ENCODE measurements around the gene FBXO11. TPM values are rescaled to one million over a fixed set of nuclear protein-coding genes. Genes with fewer than 3 reads are reported as not detected.

FBXO11 gene
- total RNA-seq, 3 donors from 2014 or later (not counting 1 experiment from before 2014, with no cell fraction given) = 104 to 110 (median 105) TPM

DNA sequence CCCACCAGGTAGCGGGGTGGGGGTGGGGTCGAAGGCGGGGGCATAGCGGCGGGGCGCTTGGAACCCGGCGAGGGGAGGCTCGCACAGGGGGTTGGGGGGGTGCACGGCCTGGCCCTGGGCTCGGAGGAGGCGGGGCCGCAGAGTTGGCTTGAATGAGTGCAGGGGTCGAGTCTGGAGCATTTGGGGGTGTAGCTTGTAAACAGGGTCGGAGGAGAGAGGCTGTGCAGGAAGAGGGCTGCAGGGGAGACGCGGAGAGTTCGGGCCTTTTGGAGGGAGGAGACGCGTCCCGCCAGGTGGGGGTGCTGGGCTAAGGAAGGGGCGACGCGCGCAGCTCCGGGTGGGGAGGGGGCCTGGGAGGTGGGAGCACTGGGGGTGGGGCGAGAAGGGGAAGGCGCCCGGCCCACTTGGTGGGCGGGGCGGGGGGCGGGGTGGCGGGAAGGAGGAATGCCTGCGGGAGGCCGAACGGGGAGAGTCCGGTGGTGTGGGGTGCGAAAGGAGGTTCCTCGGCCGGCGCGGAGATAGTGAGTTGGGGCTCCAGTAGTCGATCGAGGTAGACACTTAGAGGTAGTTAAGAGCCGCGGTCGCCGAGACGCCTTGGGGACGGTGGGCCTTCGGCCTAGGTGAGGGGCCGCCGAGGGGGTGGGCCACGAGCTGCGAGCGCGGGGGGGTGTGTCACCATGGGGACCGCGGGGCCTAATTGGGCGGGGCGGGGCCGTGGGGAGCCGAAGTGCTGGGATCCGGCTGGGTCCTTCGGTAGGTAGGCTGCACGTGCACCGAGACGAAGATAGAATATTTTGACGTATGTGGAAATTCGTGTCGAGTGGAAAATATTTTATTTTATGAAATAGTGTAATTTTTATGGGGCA lies 122.6 kb downstream of the FBXO11 start:
- H3K27ac ChIP-seq (ENCODE audit: low read length) = peak overlapping the region; percentile 65
- no peaks in the 10 kb centered on the region for H3K9me3 ChIP-seq (ENCODE audit: control insufficient read depth, insufficient read depth, low read length)
- H3K4me3 Mint-ChIP-seq = peak overlapping the region; percentile 94
- H3K27me3 ChIP-seq (ENCODE audit: control insufficient read depth, insufficient read depth, low read length) = no peaks in the 10 kb centered on the region
- H3K27me3 Mint-ChIP-seq (ENCODE audit: low read depth in 2 of 2) = no peaks in the 10 kb centered on the region
- H3K36me3 Mint-ChIP-seq = no peaks in the 10 kb centered on the region
- peak overlapping the region; percentile 79 for H3K4me3 ChIP-seq (ENCODE audit: low read length)
- WGBS (ENCODE audit: insufficient coverage) = under 1% methylated on average over 57 of the region's 71 CpGs
- DNase-seq (peak; percentile 35 to 83), ATAC-seq (peak; percentile 11 to 35 (median 32))
- intact Hi-C loops (cut with micrococcal nuclease) = loop anchor here (2.0 kb wide), 1 partner anchor 123 kb away; the partner anchor contains the start of gene FBXO11
- no peaks in the 10 kb centered on the region for H3K36me3 ChIP-seq (ENCODE audit: control insufficient read depth, insufficient read depth, low read length)
- TF ChIP-seq CTCF (IDR thresholded peaks at IDR 0.05) = no peak
- peaks cover 16 to 22% of the 10 kb centered on the region in 2 donors for H3K4me1 Mint-ChIP-seq
- H3K27ac Mint-ChIP-seq = peak overlapping the region; percentile 72 to 84
- no peaks in the 10 kb centered on the region for H3K9me3 Mint-ChIP-seq
- H3K4me1 ChIP-seq (ENCODE audit: control insufficient read depth, insufficient read depth, low read length) = peaks cover 14% of the 10 kb centered on the region

DNA sequence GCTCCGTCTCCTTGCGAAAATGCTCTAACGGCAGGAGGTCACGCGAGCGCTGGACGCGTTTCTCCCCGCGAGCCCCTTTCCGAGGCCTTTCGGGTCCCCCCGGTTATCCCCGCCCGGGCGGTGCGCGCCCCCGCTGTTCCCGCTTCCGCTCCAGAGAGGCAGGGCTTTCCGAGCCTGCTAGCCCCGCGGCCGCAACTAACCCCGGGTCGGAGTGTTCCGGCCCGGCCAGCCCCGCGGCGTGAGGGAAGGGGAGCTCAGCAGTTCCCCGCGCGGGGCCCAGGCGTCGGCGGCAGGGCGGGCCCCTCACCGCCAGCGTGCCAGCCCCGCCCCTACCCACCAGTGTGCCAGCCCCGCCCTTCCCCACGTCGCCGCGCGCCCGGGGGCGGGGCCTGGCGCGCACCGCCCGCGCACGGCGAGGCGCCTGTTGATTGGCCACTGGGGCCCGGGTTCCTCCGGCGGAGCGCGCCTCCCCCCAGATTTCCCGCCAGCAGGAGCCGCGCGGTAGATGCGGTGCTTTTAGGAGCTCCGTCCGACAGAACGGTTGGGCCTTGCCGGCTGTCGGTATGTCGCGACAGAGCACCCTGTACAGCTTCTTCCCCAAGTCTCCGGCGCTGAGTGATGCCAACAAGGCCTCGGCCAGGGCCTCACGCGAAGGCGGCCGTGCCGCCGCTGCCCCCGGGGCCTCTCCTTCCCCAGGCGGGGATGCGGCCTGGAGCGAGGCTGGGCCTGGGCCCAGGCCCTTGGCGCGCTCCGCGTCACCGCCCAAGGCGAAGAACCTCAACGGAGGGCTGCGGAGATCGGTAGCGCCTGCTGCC lies 123.4 kb downstream of the FBXO11 start, which contains the start of gene MSH6:
TSS of gene MSH6 (plus strand) at position 475 of the 815 bp plus-strand sequence. CDS start at position 564, 89 bp downstream.
- Histone ChIP-seq H3K4me3 (ENCODE audit: low read length) (peak within 1 kb of the TSS; percentile 79), H3K27me3 (ENCODE audit: control insufficient read depth, insufficient read depth, low read length) (no peaks in the 10 kb centered on the region), H3K9me3 (ENCODE audit: control insufficient read depth, insufficient read depth, low read length) (no peaks in the 10 kb centered on the region), H3K27ac (ENCODE audit: low read length) (peak within 1 kb of the TSS; percentile 77), H3K4me1 (ENCODE audit: control insufficient read depth, insufficient read depth, low read length) (peaks cover 14% of the 10 kb centered on the region), H3K36me3 (ENCODE audit: control insufficient read depth, insufficient read depth, low read length) (no peaks in the 10 kb centered on the region)
- under 1% methylated on average over 98 of the region's 98 CpGs for WGBS (ENCODE audit: insufficient coverage)
- intact Hi-C loops (cut with micrococcal nuclease) = loop anchor here (2.0 kb wide), 1 partner anchor 124 kb away; the partner anchor contains the start of gene FBXO11
- Mint-ChIP-seq H3K4me1 (peaks cover 16 to 22% of the 10 kb centered on the region in 2 donors), H3K27ac (peak within 1 kb of the TSS; percentile 72 to 84), H3K27me3 (ENCODE audit: low read depth in 2 of 2) (peaks cover 0 to under 1% of the 10 kb centered on the region in 2 donors), H3K4me3 (peak within 1 kb of the TSS; percentile 94), H3K36me3 (no peaks in the 10 kb centered on the region), H3K9me3 (no peaks in the 10 kb centered on the region)
- TF ChIP-seq CTCF (IDR thresholded peaks at IDR 0.05) = no peak
- peak; percentile 88 to 96 for DNase-seq
- ATAC-seq = peak; percentile 94 to 99 (median 94)

DNA sequence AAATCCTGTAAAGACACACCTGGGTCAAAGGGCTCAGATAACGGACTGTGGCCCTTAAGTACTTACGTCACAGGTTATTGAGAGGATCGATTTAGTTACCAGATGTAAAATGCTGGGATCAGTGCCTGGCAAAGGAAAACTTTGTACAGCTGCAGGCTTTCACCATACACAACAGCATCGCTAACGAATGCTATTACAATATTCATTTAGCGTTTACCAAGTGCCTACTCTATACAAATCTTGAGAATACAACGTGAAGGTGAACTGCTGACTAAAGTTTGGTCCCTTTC lies 124.0 kb downstream of the FBXO11 start:
- no peak for TF ChIP-seq CTCF (IDR thresholded peaks at IDR 0.05)
- H3K27ac ChIP-seq (ENCODE audit: low read length) = peak overlapping the region; percentile 77
- Mint-ChIP-seq H3K4me1 (peaks cover 16 to 22% of the 10 kb centered on the region in 2 donors), H3K36me3 (no peaks in the 10 kb centered on the region), H3K9me3 (no peaks in the 10 kb centered on the region), H3K4me3 (peak overlapping the region; percentile 66), H3K27ac (peak overlapping the region; percentile 72 to 84), H3K27me3 (ENCODE audit: low read depth in 2 of 2) (peaks cover 0 to 3% of the 10 kb centered on the region in 2 donors)
- ATAC-seq (peak in 1 of 3 donors; percentile 8), DNase-seq (no peak)
- no peaks in the 10 kb centered on the region for H3K27me3 ChIP-seq (ENCODE audit: control insufficient read depth, insufficient read depth, low read length)
- peak overlapping the region; percentile 58 for H3K4me3 ChIP-seq (ENCODE audit: low read length)
- intact Hi-C loops (cut with micrococcal nuclease) = loop anchor here (2.0 kb wide), 1 partner anchor 124 kb away; the partner anchor contains the start of gene FBXO11
- no peaks in the 10 kb centered on the region for H3K9me3 ChIP-seq (ENCODE audit: control insufficient read depth, insufficient read depth, low read length)
- H3K4me1 ChIP-seq (ENCODE audit: control insufficient read depth, insufficient read depth, low read length) = peaks cover 14% of the 10 kb centered on the region
- 11% methylated on average over 7 of the region's 7 CpGs for WGBS (ENCODE audit: insufficient coverage)
- H3K36me3 ChIP-seq (ENCODE audit: control insufficient read depth, insufficient read depth, low read length) = no peaks in the 10 kb centered on the region
